Sigmoid colon (tissue), 7 donors: ENCODE measurements around the gene PRPH2. TPM values are rescaled to one million over a fixed set of nuclear protein-coding genes. Genes with fewer than 3 reads are reported as not detected.

Experiments
- DNase-seq: peaks from one replicate; pipeline ENCODE4 v3.0.0-alpha.2; 2019
- H3K27ac ChIP-seq, 4 donors: fragments of 200-600 bp; sonication (generic); one replicate each; pipeline ENCODE4 v1.5.1; 2016 to 2019; ENCODE audit warnings: mild to moderate bottlenecking in 1 of 4
- H3K27me3 ChIP-seq, 3 donors: fragments of 200-600 bp; sonication (generic); one replicate each; pipeline ENCODE4 v1.5.1; 2019; ENCODE audit warnings: mild to moderate bottlenecking in 1 of 3
- H3K36me3 ChIP-seq, 4 donors: fragments of 200-600 bp; sonication (generic); one replicate each; pipeline ENCODE4 v1.5.1; 2016 to 2019
- H3K4me1 ChIP-seq, 4 donors: fragments of 200-600 bp; sonication (generic); one replicate each; pipeline ENCODE4 v1.5.1; 2017 to 2019
- H3K4me3 ChIP-seq, 4 donors: fragments of 200-600 bp; sonication (generic); one replicate each; pipeline ENCODE4 v1.5.1; 2017 to 2019; ENCODE audit warnings: mild to moderate bottlenecking in 2 of 4, moderate library complexity in 1 of 4
- H3K9me3 ChIP-seq, 4 donors: fragments of 200-600 bp in 3 of 4; sonication (generic) in 3 of 4; one replicate each; pipeline versions ENCODE4 v1.5.1 to v1.6.1; 2013 to 2019
- EP300 ChIP-seq, 4 donors: sonication (generic); formaldehyde crosslinking; IDR thresholded peaks; one replicate each; pipeline ENCODE4 v1.6.1; 2017; ENCODE audit warnings: antibody characterized with exemption in 4 of 4
- POLR2A ChIP-seq, 2 donors: fragments of 450-650 bp; IDR thresholded peaks; one replicate each; pipeline ENCODE4 v1.6.1; 2016; ENCODE audit warnings: antibody characterized with exemption in 2 of 2, mild to moderate bottlenecking in 2 of 2, moderate library complexity in 2 of 2
- POLR2AphosphoS5 ChIP-seq, 4 donors: sonication (generic); formaldehyde crosslinking; IDR thresholded peaks; one replicate each; pipeline ENCODE4 v1.6.1; 2017; ENCODE audit warnings: antibody characterized with exemption in 4 of 4
- WGBS, 2 donors: extraction: QIAGEN DNeasy Blood & Tissue Kit; methylation state at CpG; one replicate each; pipeline ENCODE4 v1.1.7; 2013; 5-methylcytosine and 5-hydroxymethylcytosine counted together
- intact Hi-C: fragments of 100-400 bp; cut with DNase I; formaldehyde crosslinking; loops from one replicate; pipeline ENCODE4 v1.15.1; 2023
- polyA plus RNA-seq, 3 donors: library from polyadenylated mRNA; stranded (reverse); fragments of 200-250 nt; gene quantifications; one replicate each; pipeline ENCODE4 v1.2.3, GENCODE V29; 2013
- total RNA-seq, 4 donors: library from RNA; depleted of rRNA; stranded (reverse); fragments of >200 nt; gene quantifications; one replicate each; pipeline ENCODE4 v1.1.0, GENCODE V29; 2016
- TF ChIP-seq, protein P1 (sequence below), 4 experiments: fragments of 450-650 bp in 3 of 4; fragments of 200-600 bp in 1 of 4; IDR thresholded peaks; one replicate each; pipeline ENCODE4 v1.5.1; 2016 to 2019; ENCODE audit warnings: antibody characterized with exemption in 4 of 4, mild to moderate bottlenecking in 3 of 4, moderate library complexity in 2 of 4
- donor health status: healthy with polysubstance abuse.
- donor health status: Bipolar disorder and iron deficiency.
- donor health status: healthy.

The PRPH2 gene
- total and polyA plus RNA-seq, 7 donors = under 0.01 to 3.5 (median 0.71) TPM; not detected in 1

DNA sequence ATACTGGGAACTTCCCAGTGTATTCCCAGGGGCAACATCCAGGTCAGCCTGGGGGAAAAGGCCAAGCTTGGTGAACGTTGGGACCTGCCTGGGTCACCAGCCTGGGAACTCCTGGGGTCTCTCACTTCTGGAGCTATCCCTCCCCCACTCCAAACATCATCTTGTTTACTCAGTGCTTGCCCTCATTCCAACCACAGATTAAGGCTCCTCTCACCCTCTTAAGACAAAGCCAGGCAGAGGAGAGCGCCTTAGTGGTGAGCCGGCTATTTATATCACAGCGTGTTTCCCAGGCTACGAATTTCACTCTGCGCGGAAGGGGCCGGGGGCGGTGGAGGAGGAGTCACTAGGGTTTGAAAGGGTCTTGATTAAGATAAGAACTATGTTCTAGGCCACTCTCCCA is 12.1 kb downstream of the PRPH2 start:
- Histone ChIP-seq H3K27ac (no peak overlapping the region), H3K36me3 (no peaks in the 10 kb centered on the region), H3K4me1 (peaks cover 0 to 7% (median 0%) of the 10 kb centered on the region in 4 donors), H3K9me3 (peaks cover 0 to 6% (median 2%) of the 10 kb centered on the region in 4 donors), H3K27me3 (no peaks in the 10 kb centered on the region), H3K4me3 (no peak overlapping the region)
- intact Hi-C loops = no loop called here
- TF ChIP-seq POLR2AphosphoS5 (IDR thresholded peaks at IDR 0.05) (no peak), EP300 (IDR thresholded peaks at IDR 0.05) (no peak), POLR2A (IDR thresholded peaks at IDR 0.05) (no peak)
- TF ChIP-seq, protein P1, sequence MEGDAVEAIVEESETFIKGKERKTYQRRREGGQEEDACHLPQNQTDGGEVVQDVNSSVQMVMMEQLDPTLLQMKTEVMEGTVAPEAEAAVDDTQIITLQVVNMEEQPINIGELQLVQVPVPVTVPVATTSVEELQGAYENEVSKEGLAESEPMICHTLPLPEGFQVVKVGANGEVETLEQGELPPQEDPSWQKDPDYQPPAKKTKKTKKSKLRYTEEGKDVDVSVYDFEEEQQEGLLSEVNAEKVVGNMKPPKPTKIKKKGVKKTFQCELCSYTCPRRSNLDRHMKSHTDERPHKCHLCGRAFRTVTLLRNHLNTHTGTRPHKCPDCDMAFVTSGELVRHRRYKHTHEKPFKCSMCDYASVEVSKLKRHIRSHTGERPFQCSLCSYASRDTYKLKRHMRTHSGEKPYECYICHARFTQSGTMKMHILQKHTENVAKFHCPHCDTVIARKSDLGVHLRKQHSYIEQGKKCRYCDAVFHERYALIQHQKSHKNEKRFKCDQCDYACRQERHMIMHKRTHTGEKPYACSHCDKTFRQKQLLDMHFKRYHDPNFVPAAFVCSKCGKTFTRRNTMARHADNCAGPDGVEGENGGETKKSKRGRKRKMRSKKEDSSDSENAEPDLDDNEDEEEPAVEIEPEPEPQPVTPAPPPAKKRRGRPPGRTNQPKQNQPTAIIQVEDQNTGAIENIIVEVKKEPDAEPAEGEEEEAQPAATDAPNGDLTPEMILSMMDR (IDR thresholded peaks at IDR 0.05) = no peak
- 51 to 83% methylated on average over 9 of the region's 9 CpGs for WGBS, 2 donors
- DNase-seq = no peak

DNA sequence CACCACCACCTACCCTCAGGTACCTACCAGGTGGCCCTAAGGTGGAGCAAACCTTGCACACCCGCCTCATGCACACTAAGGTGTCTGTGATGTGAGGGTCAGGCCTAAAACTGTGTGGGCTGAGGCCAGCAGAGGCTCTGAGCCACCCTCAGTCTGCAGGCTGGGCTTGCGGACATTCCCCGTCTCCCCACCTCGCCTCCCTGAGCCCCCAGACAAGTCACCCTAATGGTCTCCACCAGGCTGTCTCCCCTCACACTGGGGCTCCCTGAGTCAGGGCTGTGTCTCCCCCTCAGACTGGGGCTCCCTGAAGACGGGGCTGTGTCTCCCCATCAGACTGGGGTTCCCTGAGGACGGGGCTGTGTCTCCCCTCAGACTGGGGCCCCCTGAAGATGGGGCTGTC is 12.5 kb downstream of the PRPH2 start:
- TF ChIP-seq POLR2AphosphoS5 (IDR thresholded peaks at IDR 0.05) = no peak
- no peak for TF ChIP-seq POLR2A (IDR thresholded peaks at IDR 0.05)
- no peak for TF ChIP-seq EP300 (IDR thresholded peaks at IDR 0.05)
- TF ChIP-seq, protein P1 (IDR thresholded peaks at IDR 0.05) = no peak
- no peaks in the 10 kb centered on the region for H3K36me3 ChIP-seq
- no peaks in the 10 kb centered on the region for H3K27me3 ChIP-seq
- H3K4me3 ChIP-seq = no peak overlapping the region
- 90 to 93% methylated on average over 6 of the region's 6 CpGs for WGBS, 2 donors
- peaks cover 0 to 7% (median under 1%) of the 10 kb centered on the region in 4 donors for H3K4me1 ChIP-seq
- no peak for DNase-seq
- H3K9me3 ChIP-seq = peaks cover 0 to 6% (median 2%) of the 10 kb centered on the region in 4 donors
- intact Hi-C loops = no loop called here
- H3K27ac ChIP-seq = no peak overlapping the region

DNA sequence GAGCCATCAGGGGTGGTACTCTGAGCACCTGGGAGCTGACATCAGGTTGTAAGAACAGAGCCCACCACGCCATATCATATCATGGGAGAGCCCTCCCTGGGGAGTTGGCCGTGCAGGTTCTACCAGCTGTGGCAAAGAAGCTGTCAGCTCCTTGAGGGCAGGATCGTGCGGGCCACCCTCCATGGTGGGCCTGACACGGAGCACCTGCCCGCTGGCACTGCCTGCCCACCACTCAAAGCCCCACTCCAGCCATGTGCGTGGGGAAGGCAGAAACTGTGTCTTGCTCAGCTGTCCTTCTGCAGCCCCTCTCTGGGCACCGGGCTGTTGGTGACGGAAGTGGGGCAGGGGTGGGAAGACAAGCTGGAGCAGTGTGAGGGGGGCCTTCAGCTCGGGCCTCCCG is 14.3 kb downstream of the PRPH2 start:
- intact Hi-C loops = no loop called here
- 93 to 94% methylated on average over 11 of the region's 11 CpGs for WGBS, 2 donors
- no peak for TF ChIP-seq EP300 (IDR thresholded peaks at IDR 0.05)
- no peak for TF ChIP-seq POLR2AphosphoS5 (IDR thresholded peaks at IDR 0.05)
- no peak for TF ChIP-seq POLR2A (IDR thresholded peaks at IDR 0.05)
- TF ChIP-seq, protein P1 (IDR thresholded peaks at IDR 0.05) = no peak
- Histone ChIP-seq H3K27ac (no peak overlapping the region), H3K4me1 (peaks cover 0 to 18% (median 5%) of the 10 kb centered on the region in 4 donors), H3K27me3 (no peaks in the 10 kb centered on the region), H3K4me3 (no peak overlapping the region), H3K9me3 (peaks cover 0 to 6% (median 2%) of the 10 kb centered on the region in 4 donors), H3K36me3 (no peaks in the 10 kb centered on the region)
- no peak for DNase-seq

DNA sequence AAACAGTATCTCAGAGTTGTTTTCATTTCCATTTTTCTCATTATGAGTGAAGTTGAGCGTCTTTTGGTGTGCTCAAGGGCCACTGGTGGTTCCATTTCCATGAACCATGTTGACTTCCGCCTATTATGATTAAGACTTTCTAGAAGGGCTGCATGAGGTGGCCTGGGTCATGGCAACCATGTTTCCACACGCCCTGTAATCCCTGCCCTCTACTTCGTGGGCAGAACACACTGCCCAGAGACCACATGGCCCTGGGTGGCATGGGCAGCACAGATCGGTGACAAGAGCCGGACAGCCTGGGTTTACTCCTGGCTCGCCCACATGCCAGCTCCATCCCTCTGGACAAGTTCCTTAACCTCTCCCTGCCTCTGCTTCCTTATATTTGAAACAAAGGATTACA is 14.8 kb downstream of the PRPH2 start:
- Histone ChIP-seq H3K36me3 (no peaks in the 10 kb centered on the region), H3K9me3 (peaks cover 0 to 6% (median 2%) of the 10 kb centered on the region in 4 donors), H3K4me1 (peaks cover 0 to 18% (median 5%) of the 10 kb centered on the region in 4 donors), H3K27ac (no peak overlapping the region), H3K4me3 (no peak overlapping the region), H3K27me3 (no peaks in the 10 kb centered on the region)
- TF ChIP-seq POLR2AphosphoS5 (IDR thresholded peaks at IDR 0.05) = no peak
- WGBS, 2 donors = 90 to 93% methylated on average over 7 of the region's 7 CpGs
- intact Hi-C loops = no loop called here
- no peak for DNase-seq

DNA sequence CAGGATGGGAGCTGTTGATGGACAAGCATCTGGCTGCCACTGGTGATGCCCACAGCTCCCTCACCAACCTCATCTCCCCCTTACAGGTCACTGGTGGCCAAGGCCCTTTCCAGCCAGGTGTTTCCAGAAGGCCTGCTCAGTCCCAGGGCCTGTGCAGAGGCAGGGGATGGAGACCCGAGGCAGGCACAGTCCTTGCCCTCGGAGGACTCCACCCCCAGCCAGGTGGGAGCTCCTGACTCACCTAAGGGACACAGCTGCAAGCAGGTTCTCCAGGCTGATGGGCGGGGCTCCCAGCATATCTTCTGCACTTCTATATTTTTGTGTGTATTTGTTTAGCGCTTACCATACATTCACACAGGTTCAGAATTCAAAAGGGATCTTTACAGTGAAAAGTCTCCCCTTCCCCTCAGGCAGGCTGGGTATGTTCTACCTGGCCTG is 17.4 kb downstream of the PRPH2 start:
- Histone ChIP-seq H3K4me3 (peak overlapping the region in 1 of 4 donors; percentile 48), H3K36me3 (no peaks in the 10 kb centered on the region), H3K4me1 (peaks cover 0 to 11% (median 5%) of the 10 kb centered on the region in 4 donors), H3K27me3 (no peaks in the 10 kb centered on the region), H3K27ac (peak overlapping the region in 1 of 4 donors; percentile 63), H3K9me3 (no peaks in the 10 kb centered on the region)
- 51 to 81% methylated on average over 4 of the region's 4 CpGs for WGBS, 2 donors
- intact Hi-C loops = no loop called here
- TF ChIP-seq, protein P1 (IDR thresholded peaks at IDR 0.05) = no peak
- TF ChIP-seq POLR2AphosphoS5 (IDR thresholded peaks at IDR 0.05) (no peak), EP300 (IDR thresholded peaks at IDR 0.05) (no peak), POLR2A (IDR thresholded peaks at IDR 0.05) (no peak)
- DNase-seq = no peak
